GM12872 (cell line): Measurements from ENCODE around the gene CASP7.

Source experiments
- TF ChIP-seq, protein P1 (sequence below): IDR thresholded peaks from 3 replicates; pipeline ENCODE4 v1.5.1; 2011; ENCODE audit warnings: low read depth, mild to moderate bottlenecking, low read length, moderate library complexity; ENCODE audit not compliant: insufficient read depth

The CASP7 gene

DNA sequence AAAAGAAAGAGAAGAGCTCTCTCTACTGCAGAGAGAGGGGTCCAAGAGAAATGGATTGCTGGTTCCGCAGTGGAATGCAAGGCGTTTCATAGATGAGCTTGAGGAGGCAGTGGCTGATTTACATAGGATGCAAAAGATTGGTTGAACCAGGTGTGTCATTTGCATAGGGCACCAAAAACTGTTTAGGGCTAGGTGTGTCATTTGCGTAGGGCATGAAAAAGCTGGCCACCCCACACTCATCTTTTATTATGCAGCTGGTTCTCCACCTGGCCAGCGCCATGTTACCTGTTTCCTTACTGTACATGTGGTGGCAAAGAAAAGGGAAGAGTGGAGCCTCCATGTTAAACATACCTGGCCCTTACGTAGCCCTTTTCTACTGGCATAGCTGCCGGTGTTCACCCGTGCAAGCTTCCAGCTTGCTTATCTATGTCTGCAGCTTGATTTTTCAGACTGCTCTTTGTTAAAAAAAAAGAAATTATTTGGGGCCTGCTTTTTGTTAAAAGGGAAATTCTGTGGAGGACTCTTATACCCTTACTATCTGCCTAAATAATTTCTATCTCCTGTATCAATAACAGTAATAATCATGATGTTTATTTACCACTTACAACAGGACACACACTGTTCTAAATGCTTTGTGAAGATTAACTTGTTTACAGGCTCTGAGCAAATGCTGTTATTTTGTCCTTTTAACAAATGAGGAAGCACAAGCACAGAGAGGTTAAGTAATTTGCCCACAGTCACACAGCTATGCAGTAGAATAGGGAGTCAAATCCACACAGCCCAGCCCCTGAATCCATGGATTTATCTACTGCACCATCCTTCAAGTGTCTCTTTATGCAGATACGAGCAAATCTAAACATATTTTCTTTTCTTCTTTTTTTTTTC, 33.3 kb downstream of the CASP7 start:
- TF ChIP-seq, protein P1, sequence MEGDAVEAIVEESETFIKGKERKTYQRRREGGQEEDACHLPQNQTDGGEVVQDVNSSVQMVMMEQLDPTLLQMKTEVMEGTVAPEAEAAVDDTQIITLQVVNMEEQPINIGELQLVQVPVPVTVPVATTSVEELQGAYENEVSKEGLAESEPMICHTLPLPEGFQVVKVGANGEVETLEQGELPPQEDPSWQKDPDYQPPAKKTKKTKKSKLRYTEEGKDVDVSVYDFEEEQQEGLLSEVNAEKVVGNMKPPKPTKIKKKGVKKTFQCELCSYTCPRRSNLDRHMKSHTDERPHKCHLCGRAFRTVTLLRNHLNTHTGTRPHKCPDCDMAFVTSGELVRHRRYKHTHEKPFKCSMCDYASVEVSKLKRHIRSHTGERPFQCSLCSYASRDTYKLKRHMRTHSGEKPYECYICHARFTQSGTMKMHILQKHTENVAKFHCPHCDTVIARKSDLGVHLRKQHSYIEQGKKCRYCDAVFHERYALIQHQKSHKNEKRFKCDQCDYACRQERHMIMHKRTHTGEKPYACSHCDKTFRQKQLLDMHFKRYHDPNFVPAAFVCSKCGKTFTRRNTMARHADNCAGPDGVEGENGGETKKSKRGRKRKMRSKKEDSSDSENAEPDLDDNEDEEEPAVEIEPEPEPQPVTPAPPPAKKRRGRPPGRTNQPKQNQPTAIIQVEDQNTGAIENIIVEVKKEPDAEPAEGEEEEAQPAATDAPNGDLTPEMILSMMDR = no peak

DNA sequence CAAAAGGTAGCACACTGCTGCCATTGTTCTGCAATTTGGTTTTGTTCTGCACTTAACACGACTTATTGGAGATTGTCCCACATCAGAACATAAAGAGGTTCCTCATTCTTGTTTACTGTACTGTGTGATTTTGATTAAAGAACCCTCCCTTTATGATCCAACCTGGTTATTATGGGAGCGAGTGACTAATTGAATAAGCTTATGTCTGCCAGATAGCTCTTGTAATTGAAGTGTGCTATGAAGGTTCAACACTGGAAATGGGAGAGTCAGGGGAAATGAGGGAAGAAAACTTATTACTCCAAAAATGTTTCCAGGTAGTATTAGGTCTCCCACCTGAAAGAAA, 33.9 kb downstream of the CASP7 start:
- TF ChIP-seq, protein P1 = no peak

DNA sequence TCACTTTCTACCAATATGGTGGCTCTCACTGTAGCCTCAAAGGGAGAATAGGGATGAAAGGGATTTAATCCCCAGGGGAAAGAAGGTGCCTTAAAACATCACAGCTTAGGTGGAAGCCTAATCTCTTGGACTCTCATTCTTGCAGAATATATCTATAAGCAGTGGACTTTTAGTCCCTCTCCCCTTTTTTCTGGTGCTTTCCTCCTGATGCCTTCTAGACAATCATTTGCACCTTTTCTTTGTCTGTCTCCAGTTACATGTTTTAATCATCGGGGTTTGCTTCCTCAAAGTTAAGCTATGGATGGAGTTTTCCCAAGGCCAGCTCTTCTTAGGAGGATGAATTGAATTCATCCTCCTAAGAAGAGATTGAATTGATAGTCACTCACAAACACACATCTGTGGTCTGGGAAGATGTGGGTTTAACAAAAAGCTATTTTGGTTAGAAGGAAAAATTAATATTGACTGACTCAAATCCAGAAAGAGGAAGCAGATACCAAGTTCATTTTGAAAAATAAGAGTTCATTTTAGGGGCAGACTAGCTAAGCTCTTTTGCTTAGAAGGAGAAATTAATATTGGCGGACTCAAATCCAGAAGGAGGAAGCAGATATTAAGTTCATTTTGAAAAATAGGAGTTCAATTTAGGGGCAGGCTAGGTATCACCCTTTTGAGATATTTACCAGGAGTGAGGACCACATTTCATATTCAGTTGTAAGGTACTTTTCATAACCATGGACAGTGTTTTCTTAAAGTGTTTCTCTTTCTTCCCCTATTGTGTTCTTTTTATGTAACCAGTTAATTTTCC, 36.6 kb downstream of the CASP7 start:
- TF ChIP-seq, protein P1 = no peak

DNA sequence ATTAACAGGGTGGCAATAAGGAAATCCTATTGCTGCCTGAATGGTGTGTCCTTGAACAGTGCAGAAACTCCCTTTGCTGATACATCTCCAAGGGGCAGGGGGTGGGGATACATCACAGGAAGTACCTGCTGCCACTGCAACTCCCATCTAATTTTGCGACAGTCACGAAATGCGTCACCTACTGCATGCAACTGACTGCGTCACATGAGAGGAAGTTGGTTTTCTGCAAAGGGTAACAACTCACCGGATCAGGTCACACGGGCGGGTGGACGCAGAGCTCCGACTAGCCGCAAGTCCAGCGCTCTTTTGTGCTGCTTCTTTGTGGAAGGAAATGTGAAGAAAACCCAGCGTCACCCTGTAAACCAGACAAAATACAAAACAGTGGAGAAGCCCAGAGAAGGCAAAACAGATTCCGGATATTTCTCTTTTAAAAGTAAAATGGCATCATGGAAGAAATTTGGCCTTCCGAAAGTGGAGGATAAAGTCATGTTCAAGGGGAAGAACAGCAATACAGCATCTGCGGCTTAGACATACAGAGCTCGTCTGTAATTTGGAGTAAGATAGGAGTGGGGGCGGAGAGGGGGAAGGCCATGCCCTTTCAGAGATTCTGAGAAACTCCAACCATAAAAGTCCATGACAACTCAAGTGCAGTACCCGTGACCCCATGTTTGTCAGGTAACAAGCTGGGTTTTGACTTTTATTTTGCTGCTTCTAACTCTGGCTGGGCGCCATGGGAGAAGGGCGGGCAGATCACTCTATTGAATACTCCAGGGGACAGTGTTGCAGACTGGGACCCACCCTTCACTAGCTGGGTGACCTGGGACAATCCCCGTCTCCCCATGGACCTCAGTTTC, 39.5 kb downstream of the CASP7 start:
- TF ChIP-seq, protein P1 = no peak

DNA sequence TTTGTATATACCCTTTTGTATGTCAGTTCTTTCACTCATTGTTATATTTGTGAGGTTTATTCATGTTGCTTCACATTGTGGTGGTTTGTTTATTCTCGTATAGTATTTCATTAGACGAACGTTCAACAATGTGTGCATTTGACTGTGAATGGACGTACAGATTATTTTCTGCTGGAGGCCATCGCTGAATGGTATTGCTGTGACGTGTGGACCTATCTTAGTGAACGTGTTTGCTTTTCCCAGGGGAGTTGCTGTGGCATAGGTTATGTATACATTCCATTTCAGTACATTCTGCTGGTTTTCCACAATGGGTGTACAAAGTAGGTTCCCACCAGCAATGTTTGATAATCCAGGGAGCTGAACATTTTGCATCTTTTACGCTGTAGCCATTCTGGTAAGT, 40.7 kb downstream of the CASP7 start:
- TF ChIP-seq, protein P1 = no peak

DNA sequence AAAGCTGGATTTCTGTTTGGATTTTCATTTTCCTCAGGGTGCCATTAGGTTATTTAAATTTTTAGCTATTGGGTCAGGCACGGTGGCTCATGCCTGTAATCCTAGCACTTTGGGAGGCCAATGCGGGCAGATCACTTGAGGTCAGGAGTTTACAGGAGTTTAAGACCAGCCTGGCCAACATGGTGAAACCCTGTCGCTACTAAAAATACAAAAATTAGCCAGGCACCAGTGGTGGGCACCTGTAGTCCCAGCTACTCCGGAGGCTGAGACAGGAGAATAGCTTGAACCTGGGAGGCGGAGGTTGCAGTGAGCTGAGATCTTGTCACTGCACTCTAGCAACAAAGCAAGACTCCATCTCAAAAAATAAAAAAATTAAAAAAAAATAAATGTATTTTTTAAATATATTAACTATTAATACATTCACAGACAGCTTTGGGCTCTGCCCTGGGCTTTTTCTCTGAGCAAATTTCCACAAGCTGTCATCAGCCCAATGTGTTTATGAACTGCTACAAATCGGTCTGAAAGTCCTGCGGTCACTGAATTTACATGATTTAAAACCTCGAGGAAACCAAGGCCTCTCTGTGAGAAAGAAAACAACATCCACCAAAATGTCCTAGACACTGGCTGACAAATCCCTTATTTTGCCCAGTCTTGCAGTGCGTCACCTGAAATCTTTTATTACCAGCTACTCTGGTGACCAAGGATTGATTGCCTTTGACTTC, 52.6 kb downstream of the CASP7 start:
- TF ChIP-seq, protein P1 = no peak
